Measurements from ENCODE around the gene KIR2DL4.
"Not testable (repeated sequence)": the region's sequence is repeated elsewhere in the genome, so short reads cannot be mapped to it uniquely, and the experiment has no call there.

The KIR2DL4 gene

GRCh38 chr19:54803410-54803809 is at the start of gene KIR2DL4:
Gene KIR2DL4 (plus strand): TSS chr19:54803610. CDS start chr19:54803652, 42 bp downstream.
- intact Hi-C loops (cut with DNase I; ENCODE audit: low total_unique reads): no loop called here
- no peak for TF ChIP-seq CTCF (IDR thresholded peaks at IDR 0.05)
- DNase-seq: no peak
- H3K27me3 ChIP-seq: no peaks in the 10 kb centered on the region
- no peak within 1 kb of the TSS for H3K27ac ChIP-seq
- H3K9me3 ChIP-seq: no peaks in the 10 kb centered on the region
- H3K4me1 ChIP-seq: no peaks in the 10 kb centered on the region
- H3K36me3 ChIP-seq: no peaks in the 10 kb centered on the region
- no peak within 1 kb of the TSS for H3K4me3 ChIP-seq

- H3K4me1 ChIP-seq; H3K27me3 ChIP-seq; H3K36me3 ChIP-seq; H3K27ac ChIP-seq; H3K4me3 ChIP-seq; H3K9me3 ChIP-seq; intact Hi-C loops (cut with DNase I; ENCODE audit: low total_unique reads); DNase-seq: not testable (repeated sequence)
Measured at GRCh38 chr19:54756204-54757110, 47.0 kb upstream of the KIR2DL4 start.

GRCh38 chr19:54758577-54758976 is 44.8 kb upstream of the KIR2DL4 start:
- intact Hi-C loops (cut with DNase I; ENCODE audit: low total_unique reads); H3K4me1 ChIP-seq; H3K27ac ChIP-seq; H3K36me3 ChIP-seq; H3K9me3 ChIP-seq; DNase-seq; H3K27me3 ChIP-seq; H3K4me3 ChIP-seq: not testable (repeated sequence)

GRCh38 chr19:54764219-54764618 is 39.2 kb upstream of the KIR2DL4 start:
- H3K4me1 ChIP-seq; H3K4me3 ChIP-seq; H3K9me3 ChIP-seq; H3K27me3 ChIP-seq; intact Hi-C loops (cut with DNase I; ENCODE audit: low total_unique reads); H3K27ac ChIP-seq; H3K36me3 ChIP-seq; DNase-seq: not testable (repeated sequence)

- H3K4me3 ChIP-seq; H3K27ac ChIP-seq; H3K36me3 ChIP-seq; intact Hi-C loops (cut with DNase I; ENCODE audit: low total_unique reads); H3K9me3 ChIP-seq; H3K4me1 ChIP-seq; DNase-seq; H3K27me3 ChIP-seq: not testable (repeated sequence)
Measured at GRCh38 chr19:54766464-54766863, 36.9 kb upstream of the KIR2DL4 start.

GRCh38 chr19:54769646-54770045 is 33.8 kb upstream of the KIR2DL4 start, which contains the start of gene KIR2DL1:
Gene KIR2DL1 (plus strand): TSS chr19:54769793. CDS start chr19:54769851, 58 bp downstream.
- not testable (repeated sequence) for H3K4me1 ChIP-seq, H3K9me3 ChIP-seq, H3K27ac ChIP-seq, H3K36me3 ChIP-seq, H3K27me3 ChIP-seq, H3K4me3 ChIP-seq, DNase-seq
- intact Hi-C loops (cut with DNase I; ENCODE audit: low total_unique reads): loop anchor here (5.0 kb wide), 1 partner anchor 78 kb away; no protein-coding TSS in a partner anchor

DNA sequence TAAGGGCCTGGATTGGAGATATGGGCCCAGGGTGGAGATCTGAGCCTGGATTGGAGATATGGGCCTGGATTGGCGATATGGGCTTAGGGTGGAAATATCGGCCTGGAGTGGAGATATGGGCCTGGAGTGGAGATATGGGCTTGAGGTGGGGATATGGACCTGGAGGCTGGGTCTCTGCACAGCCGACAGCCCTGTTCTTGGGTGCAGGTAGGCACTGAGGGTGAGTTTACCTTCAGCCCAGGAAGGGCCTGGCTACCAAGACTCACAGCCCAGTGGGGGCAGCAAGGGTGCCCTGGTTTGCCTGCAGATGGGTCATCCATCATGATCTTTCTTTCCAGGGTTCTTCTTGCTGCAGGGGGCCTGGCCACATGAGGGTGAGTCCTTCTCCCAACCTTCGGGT is 32.9 kb upstream of the KIR2DL4 start:
- not testable (repeated sequence) for DNase-seq, H3K27ac ChIP-seq

DNA sequence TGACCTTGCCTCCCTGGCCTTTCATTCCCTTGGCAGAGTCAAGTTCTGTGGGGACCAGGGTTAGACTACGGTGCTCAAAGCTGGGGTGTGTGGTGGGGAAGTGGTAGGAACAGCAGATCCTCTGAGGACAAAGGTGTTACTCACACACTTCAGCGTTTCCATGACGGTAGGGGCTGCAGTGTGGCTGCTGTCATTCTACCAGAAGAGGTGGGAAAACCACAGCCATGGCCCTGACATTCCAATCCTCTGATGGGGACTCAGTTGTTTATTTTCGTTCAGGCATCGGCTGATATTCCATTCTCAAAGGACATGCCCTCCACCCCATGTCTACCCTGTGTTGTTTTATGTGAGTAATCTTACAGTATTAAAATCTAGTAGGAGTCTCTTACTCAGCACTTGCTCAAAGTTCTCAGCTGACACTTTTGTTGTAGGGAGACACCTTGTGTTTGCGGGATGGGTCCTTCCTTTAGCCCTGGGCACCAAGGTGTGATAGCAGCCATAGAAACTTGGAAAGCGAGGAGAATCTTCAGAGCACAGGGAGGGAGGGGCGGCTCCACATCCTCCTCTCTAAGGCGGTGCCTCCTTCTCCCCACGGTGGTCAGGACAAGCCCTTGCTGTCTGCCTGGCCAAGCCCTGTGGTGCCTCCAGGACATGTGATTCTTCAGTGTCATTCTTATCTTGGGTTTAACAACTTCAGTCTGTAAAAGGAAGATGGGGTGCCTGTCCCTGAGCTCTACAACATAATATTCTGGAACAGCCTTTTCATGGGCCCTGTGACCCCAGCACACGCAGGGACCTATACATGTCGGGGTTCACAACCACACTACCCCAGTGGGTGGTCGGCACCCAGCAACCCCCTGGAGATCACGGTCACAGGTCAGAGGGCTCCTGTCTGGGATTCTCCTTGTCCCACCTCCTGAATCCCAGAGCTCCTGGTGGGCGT is 32.1 kb upstream of the KIR2DL4 start:
- H3K27ac ChIP-seq, H3K9me3 ChIP-seq, H3K27me3 ChIP-seq, DNase-seq, H3K4me3 ChIP-seq, H3K4me1 ChIP-seq, H3K36me3 ChIP-seq: not testable (repeated sequence)
- intact Hi-C loops (cut with DNase I; ENCODE audit: low total_unique reads): loop anchor here (5.0 kb wide), 1 partner anchor 76 kb away; no protein-coding TSS in a partner anchor

More for the DNA sequence above, 32.9 kb upstream of the KIR2DL4 start:
- not testable (repeated sequence) for H3K4me1 ChIP-seq, H3K36me3 ChIP-seq, H3K4me3 ChIP-seq, H3K9me3 ChIP-seq, H3K27me3 ChIP-seq
- intact Hi-C loops (cut with DNase I; ENCODE audit: low total_unique reads): loop anchor here (5.0 kb wide), 1 partner anchor 77 kb away; no protein-coding TSS in a partner anchor

GRCh38 chr19:54772666-54773065 is 30.7 kb upstream of the KIR2DL4 start:
- DNase-seq, H3K4me3 ChIP-seq, H3K9me3 ChIP-seq, H3K27ac ChIP-seq, H3K4me1 ChIP-seq, H3K36me3 ChIP-seq, H3K27me3 ChIP-seq: not testable (repeated sequence)
- intact Hi-C loops (cut with DNase I; ENCODE audit: low total_unique reads): loop anchor here (5.0 kb wide), 1 partner anchor 75 kb away; no protein-coding TSS in a partner anchor

GRCh38 chr19:54775095-54775815 is 28.2 kb upstream of the KIR2DL4 start:
- H3K27me3 ChIP-seq; H3K27ac ChIP-seq; DNase-seq; H3K9me3 ChIP-seq; H3K4me3 ChIP-seq; H3K36me3 ChIP-seq; intact Hi-C loops (cut with DNase I; ENCODE audit: low total_unique reads); H3K4me1 ChIP-seq: not testable (repeated sequence)

DNA sequence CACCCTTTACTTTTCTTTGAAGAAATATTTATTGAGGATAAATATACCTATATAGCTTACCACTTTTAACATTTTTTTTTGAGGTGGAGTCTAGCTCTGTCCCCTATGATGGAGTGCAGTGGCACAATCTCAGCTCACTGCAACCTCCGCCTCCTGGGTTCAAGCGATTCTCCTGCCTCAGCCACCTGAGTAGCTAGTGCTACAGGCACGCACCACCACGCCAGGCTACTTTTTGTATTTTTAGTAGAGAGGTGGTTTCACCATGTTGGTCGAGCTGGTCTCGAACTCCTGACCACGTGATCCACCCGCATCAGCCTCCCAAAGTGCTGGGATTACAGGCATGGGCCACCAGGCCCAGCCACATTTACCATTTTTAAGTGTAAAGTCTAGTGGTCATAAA is 27.6 kb upstream of the KIR2DL4 start:
- H3K9me3 ChIP-seq; H3K27me3 ChIP-seq; intact Hi-C loops (cut with DNase I; ENCODE audit: low total_unique reads); DNase-seq; H3K36me3 ChIP-seq; H3K4me3 ChIP-seq; H3K4me1 ChIP-seq; H3K27ac ChIP-seq: not testable (repeated sequence)

- intact Hi-C loops (cut with DNase I; ENCODE audit: low total_unique reads); H3K4me3 ChIP-seq; H3K36me3 ChIP-seq; H3K27me3 ChIP-seq; H3K9me3 ChIP-seq; DNase-seq; H3K4me1 ChIP-seq; H3K27ac ChIP-seq: not testable (repeated sequence)
Measured at GRCh38 chr19:54777851-54778250, 25.6 kb upstream of the KIR2DL4 start.
